Fibroblast of skin of scalp (primary cell): ENCODE data around the gene SOX18.
A peak's percentile ranks its signal among the peaks of the same experiment; 100 is the strongest.
"Not testable (repeated sequence)": the region's sequence is repeated elsewhere in the genome, so short reads cannot be mapped to it uniquely, and the experiment has no call there.

ENCODE experiments used
- DNase-seq: peaks from one replicate; pipeline ENCODE4 v3.0.0-alpha.2; 2013

The SOX18 gene

GRCh38 chr20:64021124-64021975 is 28.1 kb downstream of the SOX18 start:
- no peak for DNase-seq

- DNase-seq = no peak
Measured at GRCh38 chr20:64015635-64016034, 33.8 kb downstream of the SOX18 start.

- not testable (repeated sequence) for DNase-seq
Measured at GRCh38 chr20:64012385-64013154, 36.9 kb downstream of the SOX18 start.

GRCh38 chr20:64011366-64011779 is 38.1 kb downstream of the SOX18 start:
- no peak for DNase-seq

GRCh38 chr20:64010711-64011237 is 38.7 kb downstream of the SOX18 start:
- DNase-seq = peak; percentile 15

- DNase-seq = no peak
Measured at GRCh38 chr20:64009811-64010387, 39.5 kb downstream of the SOX18 start.

- DNase-seq = no peak
Measured at GRCh38 chr20:64006902-64007301, 42.5 kb downstream of the SOX18 start.

- DNase-seq = no peak
Measured at GRCh38 chr20:64006490-64006889, 42.9 kb downstream of the SOX18 start.

- no peak for DNase-seq
Measured at GRCh38 chr20:64005394-64005793, 44.0 kb downstream of the SOX18 start.

- no peak for DNase-seq
Measured at GRCh38 chr20:64003960-64004725, 45.3 kb downstream of the SOX18 start.

GRCh38 chr20:64001607-64002011 is 47.8 kb downstream of the SOX18 start:
- DNase-seq = no peak

- no peak for DNase-seq
Measured at GRCh38 chr20:64000906-64001305, 48.5 kb downstream of the SOX18 start.
